ENCODE results near the gene IFNAR2. TPM values are rescaled to one million over a fixed set of nuclear protein-coding genes. Genes with fewer than 3 reads are reported as not detected.
"Not testable (repeated sequence)": the region's sequence is repeated elsewhere in the genome, so short reads cannot be mapped to it uniquely, and the experiment has no call there.

The IFNAR2 gene
- total and polyA plus RNA-seq, 10 donors, result 20.4 to 124 (median 83.0) TPM

DNA sequence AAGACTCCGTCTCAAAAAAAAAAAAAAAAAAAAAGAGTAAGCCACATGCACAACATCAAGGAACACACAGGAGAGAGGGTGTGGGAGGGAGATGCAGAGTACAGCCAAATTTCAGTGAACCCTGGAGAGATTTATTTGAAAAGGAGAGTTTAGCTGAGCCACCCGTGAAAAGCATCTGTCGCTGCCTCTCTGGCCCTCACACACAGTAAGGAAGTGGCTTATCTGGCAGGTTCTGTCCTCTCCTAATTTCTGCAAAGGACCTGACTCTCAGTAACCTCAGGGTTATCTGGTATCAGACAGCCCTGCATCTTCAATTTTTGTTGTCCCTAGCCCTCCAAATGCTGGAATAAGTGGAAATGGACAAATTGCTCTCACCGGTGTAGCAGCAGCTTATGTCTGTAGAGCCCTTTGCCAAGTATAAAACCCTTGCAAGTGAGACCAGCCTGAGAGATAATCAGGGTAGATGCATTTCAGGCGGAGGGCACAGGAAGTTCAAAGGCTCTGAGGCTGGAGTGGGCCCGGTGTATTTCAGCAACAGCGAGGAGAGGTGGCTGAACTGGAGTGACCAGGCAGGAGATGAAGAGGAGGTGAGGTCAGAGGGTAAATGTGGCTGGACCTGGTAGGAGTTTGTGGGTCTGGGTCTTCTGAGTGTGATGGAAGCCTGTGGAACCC, 19.7 kb downstream of the IFNAR2 start:
- H3K27me3 ChIP-seq (replicated peaks in 1 of 7), result no peaks in the 10 kb centered on the region
- H3K27ac ChIP-seq, result peak overlapping the region in 3 of 8 donors; percentile 31 to 65 (median 31)
- no peak for DNase-seq
- H3K9me3 ChIP-seq, result no peaks in the 10 kb centered on the region
- H3K4me1 ChIP-seq, result peaks cover 0 to 58% (median 9%) of the 10 kb centered on the region in 6 donors
- intact Hi-C loops (cut with DNase I; ENCODE audit: low total_unique reads), result no loop called here
- peaks cover 3 to 100% (median 93%) of the 10 kb centered on the region in 6 donors for H3K36me3 ChIP-seq
- TF ChIP-seq, protein P1, sequence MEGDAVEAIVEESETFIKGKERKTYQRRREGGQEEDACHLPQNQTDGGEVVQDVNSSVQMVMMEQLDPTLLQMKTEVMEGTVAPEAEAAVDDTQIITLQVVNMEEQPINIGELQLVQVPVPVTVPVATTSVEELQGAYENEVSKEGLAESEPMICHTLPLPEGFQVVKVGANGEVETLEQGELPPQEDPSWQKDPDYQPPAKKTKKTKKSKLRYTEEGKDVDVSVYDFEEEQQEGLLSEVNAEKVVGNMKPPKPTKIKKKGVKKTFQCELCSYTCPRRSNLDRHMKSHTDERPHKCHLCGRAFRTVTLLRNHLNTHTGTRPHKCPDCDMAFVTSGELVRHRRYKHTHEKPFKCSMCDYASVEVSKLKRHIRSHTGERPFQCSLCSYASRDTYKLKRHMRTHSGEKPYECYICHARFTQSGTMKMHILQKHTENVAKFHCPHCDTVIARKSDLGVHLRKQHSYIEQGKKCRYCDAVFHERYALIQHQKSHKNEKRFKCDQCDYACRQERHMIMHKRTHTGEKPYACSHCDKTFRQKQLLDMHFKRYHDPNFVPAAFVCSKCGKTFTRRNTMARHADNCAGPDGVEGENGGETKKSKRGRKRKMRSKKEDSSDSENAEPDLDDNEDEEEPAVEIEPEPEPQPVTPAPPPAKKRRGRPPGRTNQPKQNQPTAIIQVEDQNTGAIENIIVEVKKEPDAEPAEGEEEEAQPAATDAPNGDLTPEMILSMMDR (IDR thresholded peaks at IDR 0.05 in 8 of 11, conservative IDR thresholded peaks at IDR 0.05 in 3 of 11), result no peak
- peak in 1 of 3 donors; percentile 18 for TF ChIP-seq POLR2AphosphoS5 (IDR thresholded peaks at IDR 0.05)
- no peak for TF ChIP-seq POLR2A (IDR thresholded peaks at IDR 0.05)
- no peak overlapping the region for H3K4me3 ChIP-seq
- 71 to 78% (median 76%) methylated on average over 7 of the region's 7 CpGs for WGBS, 5 donors

DNA sequence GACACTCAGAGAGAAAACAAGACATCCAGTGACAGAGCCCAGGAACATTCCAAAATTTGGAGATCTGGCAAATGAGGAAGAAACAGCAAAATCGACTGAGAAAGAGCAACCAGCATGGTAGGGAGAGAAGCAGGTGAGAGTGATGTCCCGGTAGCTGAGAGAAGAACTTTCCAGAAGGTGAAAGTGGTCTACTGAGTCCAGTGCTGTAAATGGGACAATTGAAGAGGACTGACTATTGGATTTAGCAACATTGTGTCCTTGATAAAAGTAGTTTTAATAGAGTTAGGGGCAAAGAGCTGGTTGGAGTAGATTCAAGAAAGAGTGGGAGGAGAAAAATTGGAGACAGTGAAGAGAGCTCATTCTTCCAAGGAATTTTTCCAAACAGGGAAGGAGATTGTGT, 21.4 kb downstream of the IFNAR2 start:
- peaks cover 5 to 100% (median 99%) of the 10 kb centered on the region in 6 donors for H3K36me3 ChIP-seq
- no peaks in the 10 kb centered on the region for H3K27me3 ChIP-seq (replicated peaks in 1 of 7)
- H3K9me3 ChIP-seq, result no peaks in the 10 kb centered on the region
- intact Hi-C loops (cut with DNase I; ENCODE audit: low total_unique reads), result no loop called here
- no peak for DNase-seq
- WGBS, 5 donors, result 89 to 96% (median 93%) methylated on average over 2 of the region's 2 CpGs
- peaks cover 0 to 59% (median 0%) of the 10 kb centered on the region in 6 donors for H3K4me1 ChIP-seq
- H3K4me3 ChIP-seq, result no peak overlapping the region
- no peak for TF ChIP-seq POLR2A (IDR thresholded peaks at IDR 0.05)
- TF ChIP-seq, protein P1 (IDR thresholded peaks at IDR 0.05 in 8 of 11, conservative IDR thresholded peaks at IDR 0.05 in 3 of 11), result no peak
- TF ChIP-seq POLR2AphosphoS5 (IDR thresholded peaks at IDR 0.05), result no peak
- H3K27ac ChIP-seq, result peak overlapping the region in 2 of 8 donors; percentile 3 to 4

DNA sequence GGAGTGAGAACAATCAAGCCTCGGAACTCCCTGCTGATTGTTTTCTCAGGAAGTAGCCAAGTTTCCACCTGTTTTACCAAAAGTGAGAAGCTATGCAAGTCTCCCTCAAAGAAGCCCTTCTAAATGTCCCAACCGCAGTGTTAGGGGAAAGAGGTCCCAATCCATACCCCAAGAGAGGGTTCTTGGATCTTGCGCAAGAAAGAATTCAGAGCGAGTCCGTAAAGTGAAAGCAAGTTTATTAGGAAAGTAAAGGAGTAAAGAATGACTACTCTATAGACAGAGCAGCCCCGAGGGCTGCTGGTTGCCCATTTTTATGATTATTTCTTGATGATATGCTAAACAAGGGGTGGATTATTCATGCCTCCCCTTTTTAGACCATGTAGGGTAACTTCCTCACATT, 23.6 kb downstream of the IFNAR2 start:
- Histone ChIP-seq H3K4me1 (peaks cover 0 to 38% (median 0%) of the 10 kb centered on the region in 6 donors), H3K27ac (peak overlapping the region in 2 of 8 donors; percentile 9 to 21), H3K36me3 (peaks cover 4 to 100% (median 99%) of the 10 kb centered on the region in 6 donors), H3K9me3 (peaks cover 0 to 12% (median 5%) of the 10 kb centered on the region in 8 donors)
- H3K27me3 ChIP-seq (replicated peaks in 1 of 7); DNase-seq; H3K4me3 ChIP-seq; intact Hi-C loops (cut with DNase I; ENCODE audit: low total_unique reads): not testable (repeated sequence)
- WGBS, 5 donors, result 82 to 90% (median 88%) methylated on average over 6 of the region's 6 CpGs

DNA sequence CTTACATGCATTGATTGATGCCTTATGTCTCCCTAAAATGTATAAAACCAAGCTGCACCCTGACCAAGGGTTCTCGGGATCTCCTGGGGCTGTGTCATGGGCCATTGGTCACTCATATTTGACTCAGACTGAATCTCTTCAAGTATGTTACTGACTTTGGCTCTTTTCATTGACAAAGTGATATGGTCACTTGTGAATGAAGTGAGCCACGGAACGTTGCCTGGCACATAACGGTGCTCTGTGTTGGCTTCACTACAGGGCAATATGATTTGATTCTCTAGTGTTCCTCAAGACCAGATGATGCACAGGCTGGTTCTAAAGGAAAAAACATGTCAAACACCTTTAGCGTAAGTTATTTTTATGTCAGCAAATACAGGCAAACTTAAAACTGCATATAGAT, 25.0 kb downstream of the IFNAR2 start:
- Histone ChIP-seq H3K36me3 (peaks cover 4 to 100% (median 93%) of the 10 kb centered on the region in 6 donors), H3K27ac (peak overlapping the region in 1 of 8 donors; percentile 48), H3K27me3 (replicated peaks in 1 of 7) (no peaks in the 10 kb centered on the region), H3K4me3 (no peak overlapping the region), H3K9me3 (peaks cover 0 to 12% (median 5%) of the 10 kb centered on the region in 8 donors), H3K4me1 (peaks cover 0 to 39% (median 9%) of the 10 kb centered on the region in 6 donors)
- TF ChIP-seq, protein P1 (IDR thresholded peaks at IDR 0.05 in 8 of 11, conservative IDR thresholded peaks at IDR 0.05 in 3 of 11), result no peak
- no peak for TF ChIP-seq POLR2AphosphoS5 (IDR thresholded peaks at IDR 0.05)
- no peak for TF ChIP-seq POLR2A (IDR thresholded peaks at IDR 0.05)
- WGBS, 5 donors, result 90 to 95% (median 92%) methylated on average over 5 of the region's 5 CpGs
- DNase-seq, result no peak
- intact Hi-C loops (cut with DNase I; ENCODE audit: low total_unique reads), result no loop called here

All from spleen (tissue), 11 donors.